Activated naive CD8-positive, alpha-beta T cell treated with anti-CD3 and anti-CD28 coated beads, Interleukin-2, amount 10 ng/mL, durations not matched to agents 7 days and 5 days (primary cell): Measurements from ENCODE around the gene GSC2. TPM values are rescaled to one million over a fixed set of nuclear protein-coding genes. Genes with fewer than 3 reads are reported as not detected.
A peak's percentile ranks its signal among the peaks of the same experiment; 100 is the strongest.
"Not testable (repeated sequence)": the region's sequence is repeated elsewhere in the genome, so short reads cannot be mapped to it uniquely, and the experiment has no call there.

Experiments used
- ATAC-seq: fragments of 150-1000 bp; cut with Tn5 transposase; one replicate; pipeline ENCODE4 v1.10.0; 2021; ENCODE audit warnings: low read depth, moderate library complexity
- POLR2A ChIA-PET: fragments of 350-600 bp; sonication (Branson Sonifier 250); formaldehyde crosslinking; loops from one replicate; lab custom pipeline; 2021; ENCODE audit warnings: antibody characterized with exemption; lab: Charles Lee
- DNase-seq: peaks from one replicate; pipeline ENCODE4 v3.0.0; 2021
- H3K27ac Mint-ChIP-seq: one replicate; pipeline ENCODE4 v1.8.0; 2022; ENCODE audit warnings: mild to moderate bottlenecking, mixed read lengths
- H3K27me3 Mint-ChIP-seq: one replicate; pipeline ENCODE4 v1.8.0; 2022; ENCODE audit warnings: mild to moderate bottlenecking, moderate library complexity, mixed read lengths
- H3K36me3 Mint-ChIP-seq: one replicate; pipeline ENCODE4 v1.8.0; 2021; ENCODE audit warnings: mild to moderate bottlenecking, mixed read lengths
- H3K4me1 Mint-ChIP-seq: one replicate; pipeline ENCODE4 v1.8.0; 2021; ENCODE audit warnings: mixed read lengths
- H3K4me3 Mint-ChIP-seq: one replicate; pipeline ENCODE4 v1.8.0; 2022; ENCODE audit warnings: mild to moderate bottlenecking, moderate library complexity, mixed read lengths
- H3K9me3 Mint-ChIP-seq: one replicate; pipeline ENCODE4 v1.8.0; 2021; ENCODE audit warnings: mixed read lengths
- total RNA-seq, 2 experiments: library from RNA; stranded (reverse); gene quantifications; one replicate each; pipeline ENCODE4 v1.2.3, GENCODE V29; 2021

The GSC2 gene
- total RNA-seq, 2 experiments from 2014 or later = not detected

DNA sequence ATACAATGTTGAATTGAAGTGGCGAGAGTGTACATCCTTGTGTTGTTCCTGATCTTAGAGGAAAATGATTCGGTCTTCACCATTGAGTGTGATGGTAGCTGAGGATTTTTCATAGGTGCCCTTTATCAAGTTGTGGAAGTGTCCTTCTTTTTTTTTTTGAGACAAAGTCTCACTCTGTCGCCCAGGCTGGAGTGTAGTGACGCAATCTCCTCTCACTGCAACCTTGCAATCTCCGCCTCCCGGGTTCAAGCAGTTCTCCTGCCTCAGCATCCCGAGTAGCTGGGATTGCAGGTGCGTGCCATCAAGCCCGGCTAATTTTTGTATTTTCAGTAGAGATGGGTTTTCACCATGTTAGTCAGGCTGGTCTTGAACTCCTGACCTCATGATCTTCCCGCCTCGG lies 8.6 kb upstream of the GSC2 start:
- H3K4me1 Mint-ChIP-seq, DNase-seq, H3K36me3 Mint-ChIP-seq, POLR2A ChIA-PET, H3K9me3 Mint-ChIP-seq, ATAC-seq, H3K27ac Mint-ChIP-seq, H3K4me3 Mint-ChIP-seq: not testable (repeated sequence)
- peaks cover 16% of the 10 kb centered on the region for H3K27me3 Mint-ChIP-seq

DNA sequence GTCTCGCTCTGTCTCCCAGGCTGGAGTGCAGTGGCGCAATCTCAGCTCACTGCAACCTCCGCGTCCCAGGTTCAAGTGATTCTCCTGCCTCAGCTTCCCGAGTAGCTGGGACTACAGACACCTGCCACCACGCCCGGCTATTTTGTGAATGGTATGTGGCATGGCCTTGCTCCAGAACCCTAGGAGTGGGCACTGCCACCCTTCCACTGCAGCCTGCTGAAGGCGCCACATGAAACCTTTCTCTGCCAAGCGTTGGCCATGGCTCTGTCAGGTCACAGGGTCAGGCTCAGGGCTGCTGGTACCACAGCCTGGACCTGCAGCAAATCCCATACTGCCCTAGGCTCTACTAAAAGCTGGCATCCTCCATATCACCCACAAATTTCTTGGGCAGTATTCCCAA lies 6.0 kb upstream of the GSC2 start:
- H3K36me3 Mint-ChIP-seq, H3K27ac Mint-ChIP-seq, H3K9me3 Mint-ChIP-seq, POLR2A ChIA-PET, DNase-seq, ATAC-seq, H3K4me3 Mint-ChIP-seq, H3K4me1 Mint-ChIP-seq: not testable (repeated sequence)
- peaks cover 36% of the 10 kb centered on the region for H3K27me3 Mint-ChIP-seq

DNA sequence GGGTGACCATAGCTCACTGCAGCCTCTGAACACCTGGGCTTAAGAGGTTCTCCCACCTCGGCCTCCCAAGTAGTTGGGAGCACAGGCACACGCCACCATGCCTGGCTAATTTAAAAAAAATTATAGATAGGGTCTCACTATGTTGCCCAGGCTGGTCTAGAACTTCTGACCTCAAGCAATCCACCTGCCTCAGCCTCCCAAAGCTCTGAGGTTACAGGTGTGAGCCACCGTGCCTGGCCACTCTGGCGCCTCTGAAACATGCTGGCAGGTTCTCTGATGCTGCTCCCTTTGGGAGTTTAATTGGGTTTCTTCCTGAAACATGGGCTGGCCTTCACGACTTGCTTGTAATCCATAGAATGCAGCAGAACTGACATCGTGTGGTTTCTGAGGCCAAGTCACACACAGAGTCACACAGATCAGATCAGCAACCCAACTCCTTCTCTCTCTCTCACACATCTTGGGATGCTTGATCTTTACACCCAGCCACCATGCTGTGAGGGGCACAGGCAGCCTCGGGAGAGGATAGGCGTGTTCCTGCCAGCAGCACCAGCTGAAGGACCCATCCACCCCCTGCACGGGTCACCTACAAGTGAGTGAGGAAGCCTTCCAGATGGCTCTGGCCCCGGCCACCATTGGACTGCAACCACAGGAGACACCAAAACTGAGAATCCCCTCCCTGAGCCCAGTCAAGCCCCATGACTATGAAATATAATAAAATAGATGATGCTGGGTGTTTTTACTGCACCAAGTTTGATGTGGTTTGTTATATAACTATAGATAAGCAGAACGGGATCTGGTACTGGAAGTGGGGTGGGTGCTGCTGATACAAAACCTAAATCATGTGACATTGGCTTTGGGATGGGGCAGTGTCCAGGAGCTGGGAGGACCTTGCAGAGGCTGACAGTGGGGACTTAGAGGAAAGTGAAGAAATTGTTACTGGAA lies 3.1 kb upstream of the GSC2 start:
- no peak for ATAC-seq

DNA sequence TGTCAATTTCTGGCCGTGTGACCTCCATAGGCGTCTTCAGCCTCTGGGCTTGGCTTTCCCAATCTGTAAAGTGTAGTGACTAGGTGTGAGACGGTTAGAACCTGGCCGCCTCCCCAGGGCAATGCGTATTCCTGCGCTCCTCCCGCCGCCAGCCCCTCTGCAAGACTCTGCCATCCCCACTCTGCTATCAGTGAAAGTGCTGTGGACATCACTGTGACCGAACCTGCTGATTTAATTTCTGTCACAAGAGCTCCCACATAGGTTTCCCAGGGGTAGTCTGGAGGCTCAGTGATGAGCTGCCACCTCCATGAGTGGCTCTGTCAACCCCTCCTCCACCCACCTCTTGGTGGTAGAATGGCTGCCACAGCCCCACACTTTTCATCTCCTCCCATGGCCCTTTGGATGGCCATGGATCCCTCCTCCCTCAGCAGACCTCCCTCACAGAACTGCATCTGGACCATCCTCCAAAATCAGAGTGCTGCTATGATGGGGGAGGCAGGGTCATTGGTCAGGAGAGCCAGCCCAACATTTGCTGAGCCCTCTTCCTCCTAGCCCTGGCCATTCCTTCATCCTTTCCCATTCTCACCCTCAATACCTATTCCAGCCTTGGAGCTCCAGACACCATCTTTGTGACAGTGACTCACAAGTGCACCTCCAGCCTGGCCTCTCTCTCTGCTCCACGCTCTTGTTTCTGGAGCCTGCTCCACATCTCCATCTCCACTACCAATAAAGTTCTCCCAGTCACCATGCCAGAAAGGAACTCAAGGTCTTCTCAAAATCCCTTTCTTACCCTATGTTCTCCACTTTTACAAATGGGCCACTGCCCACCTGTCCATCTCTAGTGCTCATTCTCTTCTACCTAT lies 1.5 kb upstream of the GSC2 start:
- peaks cover 64% of the 10 kb centered on the region for H3K27me3 Mint-ChIP-seq
- ATAC-seq (no peak), DNase-seq (no peak)
- H3K4me1 Mint-ChIP-seq = peaks cover 6% of the 10 kb centered on the region
- no peaks in the 10 kb centered on the region for H3K9me3 Mint-ChIP-seq
- H3K36me3 Mint-ChIP-seq = no peaks in the 10 kb centered on the region
- H3K27ac Mint-ChIP-seq = peak overlapping the region; percentile 3
- H3K4me3 Mint-ChIP-seq = peak overlapping the region; percentile 71
- POLR2A ChIA-PET = no interaction called here

More for the DNA sequence above, 3.1 kb upstream of the GSC2 start:
- Mint-ChIP-seq H3K4me3 (no peak overlapping the region), H3K27me3 (peaks cover 50% of the 10 kb centered on the region), H3K27ac (no peak overlapping the region), H3K4me1 (peaks cover 6% of the 10 kb centered on the region), H3K9me3 (no peaks in the 10 kb centered on the region), H3K36me3 (no peaks in the 10 kb centered on the region)
- POLR2A ChIA-PET = interaction anchor here (0.6 kb wide), 1 partner anchor 59 kb away, joined by 3 read pairs; no protein-coding TSS in a partner anchor
- DNase-seq = no peak

DNA sequence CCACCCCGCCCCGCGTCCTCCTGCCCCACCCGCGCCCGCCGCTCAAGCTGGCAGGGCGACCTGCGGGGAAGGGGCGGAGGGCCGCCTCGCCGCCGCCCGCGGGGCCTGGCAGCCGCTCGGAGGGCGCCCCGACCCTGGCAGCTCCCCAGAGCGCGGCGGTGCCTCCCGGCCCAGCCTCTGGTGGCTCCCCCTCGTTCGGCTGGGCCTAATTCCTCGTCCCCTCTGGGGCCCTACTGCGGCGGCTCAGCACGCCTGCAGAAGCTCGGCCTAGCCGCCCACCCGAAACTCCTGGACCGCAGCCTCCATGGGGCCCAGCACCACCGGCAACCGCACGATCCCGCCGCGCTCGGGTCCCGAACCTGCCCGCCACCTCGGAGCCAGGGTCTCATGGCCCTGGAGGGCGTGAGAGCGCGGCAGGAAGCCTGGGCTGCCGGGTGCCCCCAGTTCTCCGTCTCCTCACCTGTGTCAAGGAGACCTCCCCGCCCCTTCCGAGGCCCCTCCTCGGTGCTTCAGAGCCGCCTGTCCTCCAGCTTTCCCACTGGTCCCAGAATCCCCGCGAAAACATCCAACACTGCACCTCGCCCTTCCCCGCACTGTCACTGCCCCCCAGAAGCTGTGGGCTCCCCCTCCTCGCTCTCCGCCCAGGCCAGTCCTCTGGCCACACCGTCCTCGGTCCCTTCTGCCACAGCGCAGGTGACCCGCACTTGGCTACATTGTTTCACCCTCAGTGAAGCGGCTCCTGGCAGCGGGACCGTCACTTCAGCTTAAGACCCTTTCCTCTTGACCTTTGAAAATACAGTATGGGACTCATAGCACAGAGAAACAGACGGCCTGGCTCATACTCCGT lies 613 bp upstream of the GSC2 start:
- ATAC-seq = no peak
- no peaks in the 10 kb centered on the region for H3K9me3 Mint-ChIP-seq
- H3K27me3 Mint-ChIP-seq = peaks cover 70% of the 10 kb centered on the region
- peak overlapping the region; percentile 71 for H3K4me3 Mint-ChIP-seq
- DNase-seq = no peak
- H3K27ac Mint-ChIP-seq = peak overlapping the region; percentile 3
- H3K36me3 Mint-ChIP-seq = no peaks in the 10 kb centered on the region
- POLR2A ChIA-PET = interaction anchor here (1.1 kb wide), 1 partner anchor 17 kb away, joined by 3 read pairs; no protein-coding TSS in a partner anchor
- peaks cover 6% of the 10 kb centered on the region for H3K4me1 Mint-ChIP-seq

DNA sequence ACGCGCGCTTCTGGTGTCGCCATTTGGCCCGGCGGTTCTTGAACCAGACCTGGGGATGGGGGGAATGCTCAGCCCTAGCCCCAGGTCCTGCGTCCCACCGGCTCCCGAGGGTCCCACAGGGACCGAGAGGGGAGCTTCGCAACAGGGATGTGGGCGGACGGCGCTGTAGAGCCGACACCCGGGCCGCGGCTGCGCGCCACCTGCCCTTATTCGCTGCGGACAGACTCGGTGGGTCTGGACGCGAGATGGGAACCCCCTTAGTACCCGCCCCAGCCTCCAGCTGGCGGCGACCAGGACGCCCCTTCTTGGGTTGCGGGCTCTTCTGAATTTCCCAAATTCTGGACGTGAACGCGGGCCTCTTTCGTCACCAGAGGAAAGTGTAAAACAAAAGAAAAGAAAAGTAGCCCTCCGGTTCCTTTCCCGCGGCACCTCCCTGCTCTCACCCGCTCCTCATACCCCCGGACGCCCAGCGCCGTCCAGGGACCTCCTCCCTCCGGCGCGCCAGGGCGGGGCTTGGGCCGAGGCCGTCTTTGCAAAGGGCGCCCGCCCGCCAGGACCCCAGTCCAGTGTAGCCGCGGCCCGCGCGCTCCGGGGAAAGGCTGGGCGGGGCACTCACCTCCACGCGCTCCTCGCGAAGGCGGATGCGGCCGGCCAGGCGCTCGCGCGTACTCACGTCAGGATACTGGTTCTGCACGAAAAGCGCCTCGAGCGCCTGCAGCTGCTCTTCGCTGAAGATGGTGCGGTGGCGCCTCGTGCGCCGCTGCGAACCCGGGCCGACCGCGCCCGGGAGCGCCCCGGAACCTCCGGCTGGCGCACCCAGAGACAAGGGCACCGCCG lies 827 bp downstream of the GSC2 start:
- POLR2A ChIA-PET = interaction anchor here (1.0 to 1.2 kb wide), 2 partner anchors 24 to 282 kb away, joined by 3 read pairs; partner anchors contain the start of gene HIRA
- H3K27ac Mint-ChIP-seq = no peak overlapping the region
- H3K27me3 Mint-ChIP-seq = peaks cover 67% of the 10 kb centered on the region
- DNase-seq (peak; percentile 75), ATAC-seq (peak; percentile 36)
- no peaks in the 10 kb centered on the region for H3K36me3 Mint-ChIP-seq
- H3K4me3 Mint-ChIP-seq = peak overlapping the region; percentile 61
- peaks cover 8% of the 10 kb centered on the region for H3K4me1 Mint-ChIP-seq
- H3K9me3 Mint-ChIP-seq = no peaks in the 10 kb centered on the region

DNA sequence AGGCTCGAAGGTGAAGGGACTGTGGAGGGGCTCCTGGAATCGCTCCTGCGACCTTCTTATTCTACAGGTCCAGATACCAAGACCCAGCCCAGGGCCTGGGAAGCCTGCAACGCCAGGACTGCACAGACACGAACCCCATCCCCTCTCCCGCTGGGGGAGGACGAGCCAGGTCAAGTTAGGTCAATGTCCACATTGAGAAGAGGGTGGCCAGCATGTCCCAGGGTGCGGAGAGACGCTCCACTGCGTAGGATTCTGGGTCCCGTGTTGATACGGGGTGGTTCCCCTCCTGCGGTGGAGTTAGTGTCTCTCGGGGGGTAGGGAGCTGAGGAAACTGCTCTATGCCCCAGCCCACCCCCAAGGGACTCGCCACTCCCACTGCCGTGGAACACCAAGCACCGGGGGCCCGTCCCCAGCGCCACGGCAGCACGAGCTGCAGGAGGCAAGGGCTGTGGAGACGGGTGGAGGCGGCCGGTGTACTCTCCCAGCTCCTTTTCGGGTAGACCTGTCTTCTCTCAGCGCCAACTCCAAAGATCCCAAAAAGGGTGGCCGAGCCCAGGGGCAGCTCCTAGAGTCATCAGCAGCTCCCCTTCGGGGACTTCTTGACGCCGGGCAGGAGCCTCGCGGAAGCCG lies 1.6 kb downstream of the GSC2 start:
- Mint-ChIP-seq H3K27ac (no peak overlapping the region), H3K27me3 (peaks cover 64% of the 10 kb centered on the region), H3K4me1 (peaks cover 13% of the 10 kb centered on the region), H3K4me3 (peak overlapping the region; percentile 61), H3K9me3 (no peaks in the 10 kb centered on the region), H3K36me3 (no peaks in the 10 kb centered on the region)
- no peak for DNase-seq
- POLR2A ChIA-PET = interaction anchor here (1.0 to 1.2 kb wide), 2 partner anchors 25 to 283 kb away, joined by 3 read pairs; partner anchors contain the start of gene HIRA
- no peak for ATAC-seq

DNA sequence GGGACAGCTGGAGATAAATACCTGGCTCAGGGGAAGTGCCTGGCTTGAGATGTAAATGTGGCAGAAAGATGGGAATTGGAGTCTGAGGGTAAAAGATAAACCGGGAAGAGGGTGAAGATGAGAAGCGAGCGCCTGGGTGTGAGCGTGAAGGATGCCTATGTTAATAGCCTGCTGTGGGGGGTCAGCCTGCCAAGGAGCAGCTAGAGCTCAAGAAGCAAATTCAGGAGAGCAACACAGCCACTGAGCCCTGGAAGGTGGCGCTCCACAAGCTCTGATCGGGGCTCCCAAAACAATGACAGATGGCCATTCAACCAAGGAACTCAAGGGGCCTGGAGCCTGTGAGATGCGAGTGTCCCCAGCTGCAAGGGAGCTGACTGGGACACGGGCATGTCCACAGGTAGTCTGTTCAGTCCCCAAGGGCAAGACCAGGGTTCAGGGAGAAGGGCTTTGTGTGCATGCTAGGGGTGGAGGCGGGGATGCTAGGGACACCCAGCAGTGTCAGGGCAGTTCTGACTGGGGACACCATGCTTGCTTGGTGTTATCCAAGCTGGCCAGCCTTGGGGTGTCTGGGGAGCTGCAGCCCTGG lies 2.8 kb downstream of the GSC2 start:
- Mint-ChIP-seq H3K4me1 (peaks cover 17% of the 10 kb centered on the region), H3K9me3 (no peaks in the 10 kb centered on the region), H3K27me3 (peaks cover 52% of the 10 kb centered on the region), H3K36me3 (no peaks in the 10 kb centered on the region), H3K4me3 (no peak overlapping the region), H3K27ac (no peak overlapping the region)
- DNase-seq (no peak), ATAC-seq (no peak)
- POLR2A ChIA-PET = interaction anchor here (1.1 to 1.2 kb wide), 2 partner anchors 25 to 31 kb away, joined by 3 read pairs; partner anchors contain the start of genes DGCR2 and SLC25A1

DNA sequence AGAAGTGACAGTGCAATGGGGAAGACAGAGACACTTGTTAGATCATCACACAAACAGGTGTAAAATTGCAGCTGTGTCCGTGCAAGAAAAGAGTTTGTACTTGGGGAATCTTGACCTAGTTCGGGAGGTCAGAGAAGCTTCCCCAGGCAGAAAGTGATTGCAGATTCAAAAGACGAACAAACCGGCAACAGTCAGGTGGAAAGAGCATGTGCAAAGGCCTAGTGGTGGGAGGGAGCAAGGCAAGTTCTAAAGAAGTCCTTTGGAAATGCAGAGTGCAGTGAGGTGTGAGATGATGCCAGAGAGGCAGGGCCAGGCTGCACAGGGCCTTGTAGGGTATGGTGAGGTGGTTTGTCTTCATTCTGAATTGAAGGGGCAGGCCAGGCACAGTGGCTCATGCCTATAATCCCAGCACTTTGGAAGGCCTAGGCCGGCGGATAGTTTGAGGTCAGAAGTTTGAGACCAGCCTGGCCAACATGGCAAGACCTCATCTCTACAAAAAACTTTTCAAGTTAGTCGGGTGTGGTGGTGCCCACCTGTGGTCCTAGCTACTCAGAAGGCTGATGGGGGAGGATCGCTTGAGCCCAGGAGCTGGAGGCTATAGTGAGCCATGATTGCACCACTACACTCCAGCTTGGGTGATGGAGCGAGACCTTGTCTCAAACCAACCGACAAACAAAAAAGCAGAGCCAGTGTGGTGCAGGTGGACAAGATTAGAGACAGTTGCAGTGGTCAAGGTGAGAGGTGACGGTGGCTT lies 3.7 kb downstream of the GSC2 start:
- H3K4me3 Mint-ChIP-seq = no peak overlapping the region
- DNase-seq (no peak), ATAC-seq (no peak)
- H3K4me1 Mint-ChIP-seq = peaks cover 16% of the 10 kb centered on the region
- no peak overlapping the region for H3K27ac Mint-ChIP-seq
- H3K9me3 Mint-ChIP-seq = no peaks in the 10 kb centered on the region
- H3K27me3 Mint-ChIP-seq = peaks cover 43% of the 10 kb centered on the region
- POLR2A ChIA-PET = interaction anchor here (1.1 to 1.2 kb wide), 2 partner anchors 24 to 32 kb away, joined by 3 read pairs; partner anchors contain the start of genes DGCR2 and SLC25A1
- peaks cover 3% of the 10 kb centered on the region for H3K36me3 Mint-ChIP-seq

DNA sequence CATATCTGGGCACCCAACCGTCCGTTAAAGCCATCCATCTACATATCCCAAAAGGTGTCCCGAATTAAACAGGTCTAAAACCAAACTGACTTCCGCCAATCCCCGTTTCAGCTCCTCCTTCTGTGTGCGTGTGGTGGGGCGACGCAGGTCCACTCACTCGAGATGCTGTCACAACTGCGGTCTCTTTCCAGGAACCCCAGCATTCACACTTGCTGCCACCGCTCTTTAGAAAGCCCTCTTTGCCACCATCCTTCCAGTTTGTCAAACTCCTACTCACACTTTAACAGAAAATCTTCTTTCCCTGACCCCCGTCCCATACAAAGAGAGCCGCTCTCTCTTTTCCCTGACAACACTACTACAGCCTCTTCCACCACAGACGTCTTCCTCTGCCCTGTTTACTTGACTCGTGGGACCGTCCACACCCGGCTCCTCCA lies 6.1 kb downstream of the GSC2 start:
- H3K27ac Mint-ChIP-seq = peak overlapping the region; percentile 97
- H3K4me1 Mint-ChIP-seq = peaks cover 11% of the 10 kb centered on the region
- no peaks in the 10 kb centered on the region for H3K9me3 Mint-ChIP-seq
- POLR2A ChIA-PET = interaction anchor here (0.6 to 2.0 kb wide), 11 partner anchors 12 to 336 kb away, joined by 3 to 23 read pairs (median 3); partner anchors contain the start of genes C22orf39, CDC45, CLTCL1 and DGCR2
- DNase-seq (peak; percentile 48), ATAC-seq (peak; percentile 27)
- peak overlapping the region; percentile 95 for H3K4me3 Mint-ChIP-seq
- H3K27me3 Mint-ChIP-seq = peaks cover 31% of the 10 kb centered on the region
- H3K36me3 Mint-ChIP-seq = peaks cover 5% of the 10 kb centered on the region
